LNCaP clone FGC (cell line): ENCODE measurements around the gene CDK6.

Source experiments
- DNase-seq: peaks from one replicate; pipeline ENCODE4 v3.0.0-alpha.2; 2011; ENCODE audit warnings: low read depth
- H3K4me3 ChIP-seq: 2 replicates; pipeline ENCODE4 v1.5.1; 2011; ENCODE audit warnings: mild to moderate bottlenecking, low read depth, low read length, control low read depth
- TF ChIP-seq, protein P1 (sequence below): IDR thresholded peaks from 2 replicates; pipeline ENCODE4 v1.5.1; 2012; ENCODE audit warnings: mild to moderate bottlenecking; ENCODE audit not compliant: control insufficient read depth, insufficient read depth; ENCODE audit errors: extremely low read depth

Gene CDK6

DNA sequence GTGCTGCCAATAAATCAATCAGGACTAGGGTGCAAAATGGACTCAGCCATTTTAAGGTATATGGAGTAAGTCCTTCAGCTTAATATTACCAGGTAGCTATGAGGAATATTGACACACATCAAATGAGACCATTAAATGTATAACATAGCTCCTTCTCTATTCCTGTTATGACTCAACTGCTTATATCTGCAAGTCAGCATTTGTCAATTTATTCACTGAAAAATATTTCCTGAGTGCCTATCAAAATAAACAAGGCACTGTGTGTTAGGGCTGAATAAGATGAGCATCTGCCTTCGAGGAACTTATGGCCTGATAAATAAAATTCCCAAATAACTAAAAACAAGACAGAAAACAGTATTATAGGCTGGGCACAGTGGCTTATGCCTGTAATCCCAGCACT, 113.8 kb downstream of the CDK6 start:
- H3K4me3 ChIP-seq: no peak overlapping the region
- TF ChIP-seq, protein P1, sequence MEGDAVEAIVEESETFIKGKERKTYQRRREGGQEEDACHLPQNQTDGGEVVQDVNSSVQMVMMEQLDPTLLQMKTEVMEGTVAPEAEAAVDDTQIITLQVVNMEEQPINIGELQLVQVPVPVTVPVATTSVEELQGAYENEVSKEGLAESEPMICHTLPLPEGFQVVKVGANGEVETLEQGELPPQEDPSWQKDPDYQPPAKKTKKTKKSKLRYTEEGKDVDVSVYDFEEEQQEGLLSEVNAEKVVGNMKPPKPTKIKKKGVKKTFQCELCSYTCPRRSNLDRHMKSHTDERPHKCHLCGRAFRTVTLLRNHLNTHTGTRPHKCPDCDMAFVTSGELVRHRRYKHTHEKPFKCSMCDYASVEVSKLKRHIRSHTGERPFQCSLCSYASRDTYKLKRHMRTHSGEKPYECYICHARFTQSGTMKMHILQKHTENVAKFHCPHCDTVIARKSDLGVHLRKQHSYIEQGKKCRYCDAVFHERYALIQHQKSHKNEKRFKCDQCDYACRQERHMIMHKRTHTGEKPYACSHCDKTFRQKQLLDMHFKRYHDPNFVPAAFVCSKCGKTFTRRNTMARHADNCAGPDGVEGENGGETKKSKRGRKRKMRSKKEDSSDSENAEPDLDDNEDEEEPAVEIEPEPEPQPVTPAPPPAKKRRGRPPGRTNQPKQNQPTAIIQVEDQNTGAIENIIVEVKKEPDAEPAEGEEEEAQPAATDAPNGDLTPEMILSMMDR: no peak
- DNase-seq: no peak

GRCh38 chr7:92720604-92721350, 115.6 kb downstream of the CDK6 start:
- TF ChIP-seq, protein P1: no peak
- DNase-seq: no peak
- no peak overlapping the region for H3K4me3 ChIP-seq

GRCh38 chr7:92717993-92718716, 118.2 kb downstream of the CDK6 start:
- H3K4me3 ChIP-seq: peak overlapping the region; percentile 47
- TF ChIP-seq, protein P1: no peak
- DNase-seq: peak; percentile 42

GRCh38 chr7:92717623-92717992, 118.8 kb downstream of the CDK6 start:
- peak overlapping the region; percentile 47 for H3K4me3 ChIP-seq
- no peak for DNase-seq
- TF ChIP-seq, protein P1: no peak

DNA sequence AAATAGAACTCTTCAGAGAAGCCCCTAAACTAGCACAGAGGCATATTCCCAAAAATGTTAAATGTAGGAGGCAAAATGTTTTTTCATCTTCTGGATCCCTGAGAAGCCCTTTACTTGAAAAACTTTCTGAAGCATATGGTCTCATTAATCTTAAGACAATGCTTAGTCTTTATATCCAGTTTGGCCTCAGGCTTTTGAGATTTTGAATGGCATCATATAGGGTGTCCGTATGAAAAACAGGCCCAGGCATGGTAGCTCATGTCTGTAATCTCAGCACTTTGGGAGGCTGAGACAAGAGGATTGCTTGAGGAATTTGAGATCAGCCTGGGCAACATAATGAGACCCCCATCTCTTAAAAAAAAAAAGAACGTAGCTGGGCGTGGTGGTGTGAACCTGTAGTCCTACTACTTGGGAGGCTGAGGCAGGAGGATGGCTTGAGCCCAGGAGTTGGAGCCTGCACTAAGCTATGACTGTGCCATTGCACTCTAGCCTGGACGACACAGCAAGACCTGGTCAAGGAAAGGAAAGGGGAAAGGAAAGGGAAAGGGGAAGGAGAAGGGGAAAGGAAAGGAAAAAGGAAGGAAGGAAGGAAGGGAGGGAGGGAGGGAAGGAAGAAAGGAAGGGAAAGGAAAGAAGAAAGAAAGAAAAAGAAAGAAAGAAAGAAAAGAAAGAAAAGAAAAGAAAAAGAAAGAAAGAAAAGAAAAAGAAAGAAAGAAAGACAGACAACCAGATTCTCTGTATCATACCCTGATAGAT, 119.4 kb downstream of the CDK6 start:
- H3K4me3 ChIP-seq: no peak overlapping the region; the same call in 1 of the 2 replicates
- TF ChIP-seq, protein P1: no peak
- no peak for DNase-seq

- H3K4me3 ChIP-seq: no peak overlapping the region
- no peak for DNase-seq
- TF ChIP-seq, protein P1: no peak
These were observed 120.4 kb downstream of the CDK6 start for GRCh38 chr7:92715963-92716362.
